B cell (primary cell): ENCODE measurements around the gene RNF187.

Experiments
- EZH2 ChIP-seq: IDR thresholded peaks from 2 replicates; pipeline ENCODE4 v1.6.1; 2012; ENCODE audit warnings: borderline replicate concordance, low read depth, mild to moderate bottlenecking, moderate library complexity, low read length; ENCODE audit not compliant: insufficient read depth, poor library complexity, severe bottlenecking
- TF ChIP-seq, protein P1 (sequence below): fragments of 200-600 bp; IDR thresholded peaks from one replicate; pipeline ENCODE4 v1.8.0; 2022; ENCODE audit warnings: antibody characterized with exemption, mild to moderate bottlenecking

DNA sequence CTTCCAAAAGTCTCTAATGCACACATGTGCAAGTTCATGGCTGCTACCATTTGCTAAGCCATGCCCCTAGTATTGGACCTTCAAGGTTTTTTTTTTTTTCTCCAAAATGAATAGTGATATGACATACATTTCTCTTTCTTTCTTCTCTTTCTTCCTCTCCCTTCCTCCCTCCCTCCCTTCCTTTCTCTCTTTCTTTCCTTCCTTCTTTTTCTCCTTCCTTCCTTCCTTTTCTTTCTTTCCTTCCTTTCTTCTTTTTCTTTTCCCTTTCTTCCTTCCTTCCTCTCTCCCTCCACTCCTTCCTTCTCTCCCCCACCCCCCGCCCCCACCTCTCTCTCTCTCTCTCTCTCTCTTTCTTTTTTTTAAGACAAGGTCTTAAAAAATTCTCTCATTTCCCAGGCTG, 3.4 kb upstream of the RNF187 start:
- TF ChIP-seq, protein P1, sequence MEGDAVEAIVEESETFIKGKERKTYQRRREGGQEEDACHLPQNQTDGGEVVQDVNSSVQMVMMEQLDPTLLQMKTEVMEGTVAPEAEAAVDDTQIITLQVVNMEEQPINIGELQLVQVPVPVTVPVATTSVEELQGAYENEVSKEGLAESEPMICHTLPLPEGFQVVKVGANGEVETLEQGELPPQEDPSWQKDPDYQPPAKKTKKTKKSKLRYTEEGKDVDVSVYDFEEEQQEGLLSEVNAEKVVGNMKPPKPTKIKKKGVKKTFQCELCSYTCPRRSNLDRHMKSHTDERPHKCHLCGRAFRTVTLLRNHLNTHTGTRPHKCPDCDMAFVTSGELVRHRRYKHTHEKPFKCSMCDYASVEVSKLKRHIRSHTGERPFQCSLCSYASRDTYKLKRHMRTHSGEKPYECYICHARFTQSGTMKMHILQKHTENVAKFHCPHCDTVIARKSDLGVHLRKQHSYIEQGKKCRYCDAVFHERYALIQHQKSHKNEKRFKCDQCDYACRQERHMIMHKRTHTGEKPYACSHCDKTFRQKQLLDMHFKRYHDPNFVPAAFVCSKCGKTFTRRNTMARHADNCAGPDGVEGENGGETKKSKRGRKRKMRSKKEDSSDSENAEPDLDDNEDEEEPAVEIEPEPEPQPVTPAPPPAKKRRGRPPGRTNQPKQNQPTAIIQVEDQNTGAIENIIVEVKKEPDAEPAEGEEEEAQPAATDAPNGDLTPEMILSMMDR: no peak
- no peak for TF ChIP-seq EZH2
